Lung (tissue), 12 donors: Measurements from ENCODE around the gene PTPRU. TPM values are rescaled to one million over a fixed set of nuclear protein-coding genes. Genes with fewer than 3 reads are reported as not detected.

Experiments
- ATAC-seq: fragments of 200-7000 bp; cut with Tn5 transposase; one replicate; pipeline ENCODE4 v1.9.1; 2020; ENCODE audit warnings: moderate number of reproducible peaks; ENCODE audit not compliant: insufficient read depth, low FRiP score
- DNase-seq, 3 donors: peaks; one replicate each; pipeline ENCODE4 v3.0.0-alpha.2; 2013 to 2017
- H3K27ac ChIP-seq, 2 donors: one replicate each; pipeline ENCODE4 v1.5.1; 2013; ENCODE audit warnings: mild to moderate bottlenecking in 2 of 2, moderate library complexity in 2 of 2, control low read depth in 1 of 2, inconsistent platforms in 1 of 2, low read depth in 1 of 2, low read length in 1 of 2
- H3K27me3 ChIP-seq, 3 donors: one replicate each; pipeline ENCODE4 v1.5.1; 2013; ENCODE audit warnings: low read length in 2 of 3; ENCODE audit not compliant: control insufficient read depth in 3 of 3, insufficient read depth in 3 of 3
- H3K36me3 ChIP-seq, 4 donors: one replicate each; pipeline ENCODE4 v1.5.1; 2013; ENCODE audit warnings: low read length in 4 of 4, mild to moderate bottlenecking in 1 of 4, moderate library complexity in 1 of 4; ENCODE audit not compliant: control insufficient read depth in 4 of 4, insufficient read depth in 4 of 4
- H3K4me1 ChIP-seq, 5 donors: one replicate each; pipeline ENCODE4 v1.5.1; 2013; ENCODE audit warnings: low read length in 5 of 5, mild to moderate bottlenecking in 2 of 5, moderate library complexity in 1 of 5; ENCODE audit not compliant: control insufficient read depth in 5 of 5, insufficient read depth in 5 of 5
- H3K4me3 ChIP-seq: one replicate; pipeline ENCODE4 v1.5.1; 2013; ENCODE audit warnings: mild to moderate bottlenecking, control low read depth, moderate library complexity
- H3K9ac ChIP-seq, 2 donors: one replicate each; pipeline ENCODE4 v1.5.1; 2013; ENCODE audit warnings: low read length in 2 of 2, control low read depth in 1 of 2; ENCODE audit not compliant: insufficient read depth in 1 of 2
- H3K9me3 ChIP-seq, 4 donors: one replicate each; pipeline ENCODE4 v1.5.1; 2013; ENCODE audit warnings: low read length in 3 of 4, mild to moderate bottlenecking in 1 of 4, moderate library complexity in 1 of 4; ENCODE audit not compliant: control insufficient read depth in 4 of 4, insufficient read depth in 3 of 4
- WGBS, 2 donors: extraction: QIAGEN DNeasy Blood & Tissue Kit; methylation state at CpG; one replicate each; pipeline ENCODE4 v1.1.7; 2013; 5-methylcytosine and 5-hydroxymethylcytosine counted together
- polyA plus RNA-seq, 2 donors: library from polyadenylated mRNA; stranded (reverse); fragments of 200-250 nt; gene quantifications; one replicate each; pipeline ENCODE4 v1.2.1, GENCODE V29; 2013
- total RNA-seq, 2 donors: library from RNA; depleted of rRNA in 1 of 2; stranded (reverse); fragments of >200 nt in 1 of 2; gene quantifications; one replicate each; pipeline ENCODE4 v1.2.1, GENCODE V29; 2014 to 2021
- TF ChIP-seq, protein P1 (sequence below): IDR thresholded peaks from 2 replicates; pipeline ENCODE4 v1.5.1; 2012; ENCODE audit warnings: mild to moderate bottlenecking; ENCODE audit errors: control extremely low read depth, extremely low read depth
- donor health status: control.
- donor health status: control.
- donor health status: Bipolar disorder and iron deficiency.
- donor health status: healthy.
- donor health status: DM: yes; HTN: yes; CAD: no.

The PTPRU gene
- total and polyA plus RNA-seq, 4 donors = 22.6 to 55.3 (median 32.9) TPM

DNA sequence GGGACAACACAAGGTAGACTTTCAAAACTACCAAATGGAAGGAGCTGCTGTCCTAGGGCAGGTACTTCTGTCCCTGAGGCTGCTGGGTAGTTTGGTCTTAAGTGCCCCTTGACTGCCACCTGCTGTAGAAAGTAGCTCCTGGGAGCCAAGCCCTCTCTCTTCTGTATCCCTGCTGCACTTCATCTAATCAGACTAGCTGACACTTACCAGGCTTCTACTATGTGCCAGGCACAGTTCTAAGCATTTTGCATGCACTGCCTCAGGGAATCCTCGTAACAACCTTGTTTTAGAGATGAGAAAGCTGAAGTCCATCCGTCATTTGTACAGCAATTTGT, 38.8 kb upstream of the PTPRU start:
- no peaks in the 10 kb centered on the region for H3K9me3 ChIP-seq
- TF ChIP-seq, protein P1, sequence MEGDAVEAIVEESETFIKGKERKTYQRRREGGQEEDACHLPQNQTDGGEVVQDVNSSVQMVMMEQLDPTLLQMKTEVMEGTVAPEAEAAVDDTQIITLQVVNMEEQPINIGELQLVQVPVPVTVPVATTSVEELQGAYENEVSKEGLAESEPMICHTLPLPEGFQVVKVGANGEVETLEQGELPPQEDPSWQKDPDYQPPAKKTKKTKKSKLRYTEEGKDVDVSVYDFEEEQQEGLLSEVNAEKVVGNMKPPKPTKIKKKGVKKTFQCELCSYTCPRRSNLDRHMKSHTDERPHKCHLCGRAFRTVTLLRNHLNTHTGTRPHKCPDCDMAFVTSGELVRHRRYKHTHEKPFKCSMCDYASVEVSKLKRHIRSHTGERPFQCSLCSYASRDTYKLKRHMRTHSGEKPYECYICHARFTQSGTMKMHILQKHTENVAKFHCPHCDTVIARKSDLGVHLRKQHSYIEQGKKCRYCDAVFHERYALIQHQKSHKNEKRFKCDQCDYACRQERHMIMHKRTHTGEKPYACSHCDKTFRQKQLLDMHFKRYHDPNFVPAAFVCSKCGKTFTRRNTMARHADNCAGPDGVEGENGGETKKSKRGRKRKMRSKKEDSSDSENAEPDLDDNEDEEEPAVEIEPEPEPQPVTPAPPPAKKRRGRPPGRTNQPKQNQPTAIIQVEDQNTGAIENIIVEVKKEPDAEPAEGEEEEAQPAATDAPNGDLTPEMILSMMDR = no peak
- WGBS, 2 donors = 87 to 92% methylated on average over 2 of the region's 2 CpGs
- no peak overlapping the region for H3K4me3 ChIP-seq
- H3K27ac ChIP-seq = no peak overlapping the region
- DNase-seq (peak in 1 of 3 donors; percentile 54), ATAC-seq (peak; percentile 47)
- H3K9ac ChIP-seq = no peak overlapping the region
- no peaks in the 10 kb centered on the region for H3K27me3 ChIP-seq
- peaks cover 2 to 14% (median 10%) of the 10 kb centered on the region in 5 donors for H3K4me1 ChIP-seq
- H3K36me3 ChIP-seq = peaks cover 7 to 25% (median 23%) of the 10 kb centered on the region in 4 donors

DNA sequence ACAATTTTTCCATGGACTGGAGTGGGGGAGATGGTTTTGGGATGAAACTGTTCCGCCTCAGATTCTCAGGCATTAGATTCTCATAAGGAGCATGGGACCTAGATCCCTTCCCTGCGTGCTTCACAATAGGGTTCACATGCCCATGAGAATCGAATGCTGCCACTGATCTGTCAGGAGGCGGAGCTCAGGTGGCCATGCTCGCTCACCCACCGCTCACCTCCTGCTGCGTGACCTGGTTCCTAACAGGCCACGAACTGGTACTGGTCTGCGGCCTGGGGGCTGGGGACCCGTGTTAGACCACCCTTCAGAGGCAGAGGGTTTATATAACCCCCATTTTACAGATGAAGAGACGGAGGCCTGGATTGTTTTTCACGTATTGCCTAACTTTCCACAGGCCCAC, 38.3 kb upstream of the PTPRU start:
- Histone ChIP-seq H3K27me3 (no peaks in the 10 kb centered on the region), H3K36me3 (peaks cover 7 to 25% (median 23%) of the 10 kb centered on the region in 4 donors), H3K9me3 (no peaks in the 10 kb centered on the region), H3K27ac (no peak overlapping the region), H3K9ac (no peak overlapping the region), H3K4me1 (peaks cover 2 to 16% (median 12%) of the 10 kb centered on the region in 5 donors), H3K4me3 (no peak overlapping the region)
- TF ChIP-seq, protein P1 = no peak
- DNase-seq (no peak), ATAC-seq (no peak)
- 90 to 97% methylated on average over 12 of the region's 12 CpGs for WGBS, 2 donors

- Histone ChIP-seq H3K4me1 (peaks cover 2 to 16% (median 12%) of the 10 kb centered on the region in 5 donors), H3K27me3 (no peaks in the 10 kb centered on the region), H3K4me3 (no peak overlapping the region), H3K36me3 (peaks cover 7 to 17% (median 16%) of the 10 kb centered on the region in 4 donors), H3K9ac (no peak overlapping the region), H3K27ac (no peak overlapping the region), H3K9me3 (no peaks in the 10 kb centered on the region)
- ATAC-seq = no peak
- TF ChIP-seq, protein P1 = no peak
- no peak for DNase-seq
- WGBS, 2 donors = 87 to 93% methylated on average over 5 of the region's 5 CpGs
Observed at GRCh38 chr1:29200906-29201594, 35.3 kb upstream of the PTPRU start.
